Uterus (tissue), 2 donors: Measurements from ENCODE around the gene SBF2.

Source experiments
- POLR2A ChIP-seq, 2 donors: fragments of 450-650 bp; IDR thresholded peaks; one replicate each; pipeline ENCODE4 v1.6.1; 2016; ENCODE audit warnings: antibody characterized with exemption in 2 of 2, mild to moderate bottlenecking in 1 of 2, moderate library complexity in 1 of 2
- TF ChIP-seq, protein P1 (sequence below), 4 experiments: fragments of 200-600 bp in 2 of 4; fragments of 450-650 bp in 2 of 4; sonication (generic) in 2 of 4; IDR thresholded peaks; one replicate each; pipeline ENCODE4 v1.5.1; 2016 to 2019; ENCODE audit warnings: antibody characterized with exemption in 4 of 4, mild to moderate bottlenecking in 2 of 4, moderate library complexity in 1 of 4

DNA sequence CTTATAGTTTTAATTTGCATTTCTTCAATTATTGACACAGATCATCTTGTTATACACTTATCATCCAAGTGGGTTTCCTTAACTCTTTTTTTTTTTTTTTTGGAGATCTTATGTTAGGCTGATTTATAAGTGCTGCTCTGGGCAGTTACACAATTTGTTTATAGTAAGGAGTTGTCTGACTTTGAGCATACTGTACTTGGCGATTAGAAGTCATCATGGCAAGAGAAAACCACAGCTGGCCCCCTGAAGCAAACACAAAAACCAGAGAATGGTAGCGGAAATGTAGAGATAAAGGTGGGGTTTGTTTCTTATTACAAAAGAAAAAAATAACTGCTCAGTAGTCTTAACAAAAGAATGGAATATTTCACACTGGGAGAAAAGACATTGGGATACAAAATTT, 337.5 kb downstream of the SBF2 start:
- TF ChIP-seq, protein P1, sequence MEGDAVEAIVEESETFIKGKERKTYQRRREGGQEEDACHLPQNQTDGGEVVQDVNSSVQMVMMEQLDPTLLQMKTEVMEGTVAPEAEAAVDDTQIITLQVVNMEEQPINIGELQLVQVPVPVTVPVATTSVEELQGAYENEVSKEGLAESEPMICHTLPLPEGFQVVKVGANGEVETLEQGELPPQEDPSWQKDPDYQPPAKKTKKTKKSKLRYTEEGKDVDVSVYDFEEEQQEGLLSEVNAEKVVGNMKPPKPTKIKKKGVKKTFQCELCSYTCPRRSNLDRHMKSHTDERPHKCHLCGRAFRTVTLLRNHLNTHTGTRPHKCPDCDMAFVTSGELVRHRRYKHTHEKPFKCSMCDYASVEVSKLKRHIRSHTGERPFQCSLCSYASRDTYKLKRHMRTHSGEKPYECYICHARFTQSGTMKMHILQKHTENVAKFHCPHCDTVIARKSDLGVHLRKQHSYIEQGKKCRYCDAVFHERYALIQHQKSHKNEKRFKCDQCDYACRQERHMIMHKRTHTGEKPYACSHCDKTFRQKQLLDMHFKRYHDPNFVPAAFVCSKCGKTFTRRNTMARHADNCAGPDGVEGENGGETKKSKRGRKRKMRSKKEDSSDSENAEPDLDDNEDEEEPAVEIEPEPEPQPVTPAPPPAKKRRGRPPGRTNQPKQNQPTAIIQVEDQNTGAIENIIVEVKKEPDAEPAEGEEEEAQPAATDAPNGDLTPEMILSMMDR (IDR thresholded peaks at IDR 0.05) = no peak
- TF ChIP-seq POLR2A (IDR thresholded peaks at IDR 0.05) = no peak
